Measurements from ENCODE around the gene DNMT3L.
A peak's percentile ranks its signal among the peaks of the same experiment; 100 is the strongest.

The DNMT3L gene

GRCh38 chr21:44299085-44299457, 37.4 kb upstream of the DNMT3L start:
- TF ChIP-seq CTCF (IDR thresholded peaks at IDR 0.05; ENCODE audit: low read depth, low read length, missing control alignments), result no peak
- DNase-seq (ENCODE audit: low read depth), result no peak

GRCh38 chr21:44298301-44298700, 36.6 kb upstream of the DNMT3L start:
- no peak overlapping the region for H3K4me3 ChIP-seq (ENCODE audit: low read depth, low read length)
- in situ Hi-C loops (cut with HindIII; ENCODE audit: low sequenced_read_pairs), result no loop called here
- peak; percentile 31 for TF ChIP-seq CTCF (IDR thresholded peaks at IDR 0.05; ENCODE audit: low read depth, low read length, missing control alignments)
- no peak for DNase-seq (ENCODE audit: low read depth)

More at GRCh38 chr21:44299085-44299457, 37.4 kb upstream of the DNMT3L start:
- peak overlapping the region; percentile 71 for H3K4me3 ChIP-seq (ENCODE audit: low read depth, low read length)
- in situ Hi-C loops (cut with HindIII; ENCODE audit: low sequenced_read_pairs), result no loop called here

GRCh38 chr21:44297525-44298290, 36.0 kb upstream of the DNMT3L start:
- in situ Hi-C loops (cut with HindIII; ENCODE audit: low sequenced_read_pairs), result no loop called here
- TF ChIP-seq CTCF (IDR thresholded peaks at IDR 0.05; ENCODE audit: low read depth, low read length, missing control alignments), result peak; percentile 76
- DNase-seq (ENCODE audit: low read depth), result peak; percentile 49
- H3K4me3 ChIP-seq (ENCODE audit: low read depth, low read length), result no peak overlapping the region

DNA sequence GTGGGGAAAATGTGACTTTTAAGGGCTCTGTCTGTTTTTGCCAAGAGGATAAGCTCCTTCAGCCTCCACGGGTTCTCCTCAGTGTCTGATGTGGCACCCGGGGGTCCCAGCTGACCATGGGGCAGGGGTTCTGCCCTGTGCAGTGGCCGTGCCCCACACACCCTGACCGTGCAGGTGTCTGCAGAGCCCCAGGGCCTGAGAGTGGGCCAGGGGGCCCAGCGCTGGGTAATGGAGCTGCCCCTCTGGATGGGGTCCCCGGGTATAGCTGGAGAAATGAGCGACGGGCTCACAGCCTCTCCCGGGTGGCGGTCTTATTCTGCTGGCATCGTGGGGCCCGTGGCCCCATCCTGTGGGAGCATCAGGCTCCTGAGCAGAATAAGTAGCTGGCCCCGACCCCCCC, 35.2 kb upstream of the DNMT3L start:
- DNase-seq (ENCODE audit: low read depth), result no peak
- TF ChIP-seq CTCF (IDR thresholded peaks at IDR 0.05; ENCODE audit: low read depth, low read length, missing control alignments), result no peak
- H3K4me3 ChIP-seq (ENCODE audit: low read depth, low read length), result no peak overlapping the region
- in situ Hi-C loops (cut with HindIII; ENCODE audit: low sequenced_read_pairs), result no loop called here

- DNase-seq (ENCODE audit: low read depth), result no peak
- in situ Hi-C loops (cut with HindIII; ENCODE audit: low sequenced_read_pairs), result no loop called here
- H3K4me3 ChIP-seq (ENCODE audit: low read depth, low read length), result no peak overlapping the region
- no peak for TF ChIP-seq CTCF (IDR thresholded peaks at IDR 0.05; ENCODE audit: low read depth, low read length, missing control alignments)
Measured at GRCh38 chr21:44296103-44296519, 34.4 kb upstream of the DNMT3L start.

- no peak overlapping the region for H3K4me3 ChIP-seq (ENCODE audit: low read depth, low read length)
- no peak for TF ChIP-seq CTCF (IDR thresholded peaks at IDR 0.05; ENCODE audit: low read depth, low read length, missing control alignments)
- in situ Hi-C loops (cut with HindIII; ENCODE audit: low sequenced_read_pairs), result no loop called here
- no peak for DNase-seq (ENCODE audit: low read depth)
Measured at GRCh38 chr21:44295646-44296045, 33.9 kb upstream of the DNMT3L start.
